Hypothalamus (tissue), 51 donors: ENCODE data around the gene ZC3H12A.

Source experiments
- DNase-seq, 51 donors: peaks; one replicate each; lab custom pipeline; 2025; lab: John Stamatoyannopoulos, UW

Gene ZC3H12A

GRCh38 chr1:37474046-37474696 lies at the start of gene ZC3H12A:
Gene ZC3H12A, plus strand, starts transcription at chr1:37474580. Its CDS starts 917 bp downstream, at chr1:37475497.
- DNase-seq = peak in 47 of 51 donors; percentile 20 to 92 (median 74)

GRCh38 chr1:37425221-37425620 lies 49.2 kb upstream of the ZC3H12A start:
- no peak for DNase-seq

- peak in 1 of 51 donors; percentile 9 for DNase-seq
These were observed 45.4 kb upstream of the ZC3H12A start for GRCh38 chr1:37429029-37429428.

- no peak for DNase-seq
These were observed 44.0 kb upstream of the ZC3H12A start for GRCh38 chr1:37430103-37430985.

GRCh38 chr1:37432716-37433115 lies 41.7 kb upstream of the ZC3H12A start:
- DNase-seq = no peak

DNA sequence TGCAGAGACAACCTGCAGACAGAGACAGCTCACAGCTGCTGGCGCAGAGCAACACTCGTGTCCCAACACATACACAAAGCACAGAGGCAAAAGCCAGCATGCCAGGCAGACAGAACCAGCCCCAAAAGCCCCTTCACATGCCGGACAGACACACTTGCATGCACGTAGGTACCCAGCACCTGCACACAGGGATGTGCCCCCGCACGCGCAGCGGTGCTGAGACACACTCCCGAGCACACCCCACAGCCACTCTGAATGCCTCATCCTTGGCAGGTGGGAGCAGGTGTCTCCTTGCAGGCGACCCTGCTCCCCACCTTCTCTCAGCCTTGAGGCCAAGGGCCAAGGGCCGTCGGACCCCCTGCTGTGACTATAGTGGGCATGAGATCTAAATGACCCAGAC lies 41.2 kb upstream of the ZC3H12A start:
- DNase-seq = no peak

- peak in 49 of 51 donors; percentile 8 to 88 (median 52) for DNase-seq
These were observed 39.8 kb upstream of the ZC3H12A start for GRCh38 chr1:37434292-37435225.

GRCh38 chr1:37437087-37437486 lies 37.3 kb upstream of the ZC3H12A start:
- no peak for DNase-seq

DNA sequence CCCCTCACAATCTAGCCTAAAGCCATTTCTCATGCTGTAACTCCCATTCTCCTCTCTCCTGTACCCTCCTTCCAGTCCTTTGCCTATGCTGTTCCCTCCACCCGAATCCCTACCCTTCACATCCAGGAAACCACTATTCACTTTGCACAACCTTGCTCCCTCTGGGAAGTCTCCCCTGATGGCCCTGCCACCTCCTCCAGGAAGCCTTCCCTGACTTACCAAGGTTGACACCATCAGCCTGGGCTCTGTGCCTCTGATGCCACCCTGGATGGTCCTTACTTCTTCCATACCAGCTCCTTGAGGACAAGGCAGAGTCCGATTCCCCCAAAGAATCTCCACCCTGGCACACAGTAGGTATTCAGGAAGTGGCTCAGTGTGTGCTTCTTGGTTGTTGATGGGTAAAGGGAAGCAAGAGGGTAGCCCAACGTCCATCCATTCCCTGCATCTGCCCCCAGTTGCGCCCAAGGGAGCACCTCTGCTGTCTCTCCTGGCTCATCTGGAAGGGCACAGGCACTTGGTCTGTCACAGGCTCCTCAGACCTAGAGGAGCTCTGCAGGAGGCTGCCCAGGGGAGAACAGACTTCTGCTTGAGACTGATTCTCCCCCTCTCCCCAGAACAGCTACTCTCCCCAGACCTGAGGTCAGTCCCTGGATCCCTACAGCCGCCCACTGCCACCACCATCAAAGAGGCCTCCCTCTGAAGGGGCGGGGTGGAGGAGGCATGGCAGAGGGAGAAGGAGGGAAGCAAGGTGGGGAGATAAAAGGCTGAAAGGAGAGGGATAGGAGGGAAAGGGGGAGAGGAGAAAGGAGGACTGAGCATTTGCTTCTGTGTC lies 36.1 kb upstream of the ZC3H12A start:
- DNase-seq = no peak

- DNase-seq = no peak
These were observed 35.5 kb upstream of the ZC3H12A start for GRCh38 chr1:37438869-37439343.

GRCh38 chr1:37439349-37439995 lies 34.9 kb upstream of the ZC3H12A start:
- DNase-seq = no peak

DNA sequence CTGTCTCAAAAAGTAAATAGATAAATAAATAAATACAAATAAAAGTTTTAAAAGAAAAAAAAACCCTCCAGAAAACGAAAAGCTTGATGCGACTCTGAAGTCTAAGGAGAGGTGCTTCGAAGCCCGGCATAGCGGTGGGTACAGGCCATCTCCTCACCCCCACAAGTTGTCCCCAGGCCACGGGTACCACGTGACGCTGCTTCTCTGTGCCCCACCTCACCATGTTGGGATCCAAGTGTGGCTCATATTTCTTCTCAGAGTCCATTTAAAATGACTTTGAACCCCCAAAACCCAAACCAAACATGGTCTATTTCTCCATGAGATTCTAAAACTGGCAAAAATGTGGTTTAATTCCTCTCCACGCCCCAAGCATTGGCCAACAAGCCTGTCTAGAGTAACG lies 32.9 kb upstream of the ZC3H12A start:
- DNase-seq = no peak

DNA sequence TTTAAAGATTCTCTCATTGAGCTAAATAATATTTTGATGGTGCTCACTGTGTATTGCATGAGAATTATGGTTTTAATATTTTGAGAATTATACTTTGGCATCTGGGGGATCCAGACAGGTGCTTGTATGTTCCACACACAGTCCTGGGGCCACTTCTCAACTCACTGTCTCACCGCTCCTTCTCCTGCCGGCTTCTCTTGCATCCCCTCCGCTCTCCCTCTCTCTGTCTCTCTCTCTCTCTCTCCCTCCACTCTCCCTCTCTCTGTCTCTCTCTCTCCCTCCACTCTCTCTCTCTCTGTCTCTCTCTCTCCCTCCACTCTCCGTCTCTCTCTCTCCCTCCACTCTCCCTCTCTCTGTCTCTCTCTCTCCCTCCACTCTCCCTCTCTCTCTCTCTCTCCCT lies 32.2 kb upstream of the ZC3H12A start:
- no peak for DNase-seq

DNA sequence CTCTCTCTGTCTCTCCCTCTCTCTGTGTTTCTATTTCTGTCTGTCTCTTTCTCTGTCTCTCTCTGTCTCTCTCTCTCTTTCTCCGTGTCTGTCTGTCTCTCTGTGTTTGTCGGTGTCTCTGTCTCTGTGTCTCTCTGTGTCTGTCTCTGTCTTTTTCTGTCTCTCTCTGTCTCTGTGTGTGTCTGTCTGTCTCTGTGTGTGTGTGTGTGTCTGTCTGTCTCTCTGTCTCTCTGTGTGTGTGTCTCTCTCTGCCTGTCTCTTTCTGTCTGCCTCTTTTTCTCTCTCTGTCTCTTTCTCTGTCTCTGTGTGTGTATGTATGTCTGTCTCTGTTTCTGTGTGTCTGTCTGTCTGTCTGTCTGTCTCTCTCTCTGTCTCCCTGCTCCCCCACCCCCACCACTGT lies 31.7 kb upstream of the ZC3H12A start:
- DNase-seq = no peak

GRCh38 chr1:37446874-37447273 lies 27.5 kb upstream of the ZC3H12A start:
- no peak for DNase-seq

- DNase-seq = no peak
These were observed 26.2 kb upstream of the ZC3H12A start for GRCh38 chr1:37448185-37448584.

DNA sequence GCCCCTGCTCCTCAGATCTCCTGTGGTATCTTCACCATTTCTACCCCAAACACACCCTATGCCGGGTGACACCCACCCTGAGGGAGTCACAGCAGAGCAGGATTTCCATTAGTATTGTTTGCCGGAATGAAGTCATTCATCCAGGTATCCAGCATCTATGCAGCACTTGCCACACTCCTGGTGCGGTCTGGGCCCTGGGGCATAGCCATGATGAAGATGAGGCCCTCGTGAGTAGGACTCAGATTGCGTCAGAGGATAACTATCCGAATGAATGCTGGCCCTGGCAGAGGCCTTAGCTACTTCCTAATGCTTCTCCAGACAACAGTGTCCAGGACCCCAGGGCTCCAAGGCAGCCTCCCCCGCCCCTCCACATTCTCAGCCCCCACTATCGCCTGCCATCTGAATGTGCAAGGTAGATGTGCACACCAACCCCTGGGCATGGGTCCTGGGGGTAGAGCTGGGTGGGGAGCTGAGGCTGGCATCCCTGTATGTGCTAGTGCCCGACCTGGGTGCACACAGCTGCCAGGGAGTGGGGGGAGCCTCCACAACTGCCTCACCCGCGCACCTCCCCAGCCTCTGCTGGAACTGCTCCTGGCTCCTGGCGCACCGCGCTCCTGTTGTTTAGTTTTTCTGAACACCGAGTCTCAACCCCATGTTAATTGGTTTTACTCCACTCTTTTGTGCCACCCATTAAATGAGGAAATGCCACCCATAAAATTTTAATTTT lies 25.5 kb upstream of the ZC3H12A start:
- no peak for DNase-seq

- DNase-seq = no peak
These were observed 24.4 kb upstream of the ZC3H12A start for GRCh38 chr1:37449936-37450335.

DNA sequence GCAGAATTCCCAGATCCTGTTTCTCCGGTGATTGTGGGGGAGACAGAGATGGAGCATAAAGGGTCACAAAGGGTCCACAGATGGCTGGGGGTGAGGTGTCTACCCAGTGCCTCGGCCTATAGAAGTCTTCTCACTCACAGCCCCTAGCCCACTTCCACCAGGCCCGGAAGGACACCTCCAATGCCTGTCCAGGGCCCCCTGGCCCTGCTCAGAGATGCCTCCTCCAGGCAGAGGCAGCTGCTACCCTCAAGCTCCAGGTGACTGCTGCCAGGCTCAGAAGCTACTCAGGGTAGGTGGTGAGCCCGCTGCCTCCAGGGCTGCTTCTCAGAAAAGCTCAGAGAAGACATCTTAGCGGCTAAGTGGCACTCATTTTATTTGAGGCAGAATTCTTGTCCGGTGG lies 22.0 kb upstream of the ZC3H12A start:
- DNase-seq = no peak
